Midbrain (tissue), 1 donor: ENCODE measurements around the gene SLC25A19.
A peak's percentile ranks its signal among the peaks of the same experiment; 100 is the strongest.
"Not testable (repeated sequence)": the region's sequence is repeated elsewhere in the genome, so short reads cannot be mapped to it uniquely, and the experiment has no call there.

Experiments used
- DNase-seq: peaks from one replicate; lab custom pipeline; 2025; lab: John Stamatoyannopoulos, UW

The SLC25A19 gene

DNA sequence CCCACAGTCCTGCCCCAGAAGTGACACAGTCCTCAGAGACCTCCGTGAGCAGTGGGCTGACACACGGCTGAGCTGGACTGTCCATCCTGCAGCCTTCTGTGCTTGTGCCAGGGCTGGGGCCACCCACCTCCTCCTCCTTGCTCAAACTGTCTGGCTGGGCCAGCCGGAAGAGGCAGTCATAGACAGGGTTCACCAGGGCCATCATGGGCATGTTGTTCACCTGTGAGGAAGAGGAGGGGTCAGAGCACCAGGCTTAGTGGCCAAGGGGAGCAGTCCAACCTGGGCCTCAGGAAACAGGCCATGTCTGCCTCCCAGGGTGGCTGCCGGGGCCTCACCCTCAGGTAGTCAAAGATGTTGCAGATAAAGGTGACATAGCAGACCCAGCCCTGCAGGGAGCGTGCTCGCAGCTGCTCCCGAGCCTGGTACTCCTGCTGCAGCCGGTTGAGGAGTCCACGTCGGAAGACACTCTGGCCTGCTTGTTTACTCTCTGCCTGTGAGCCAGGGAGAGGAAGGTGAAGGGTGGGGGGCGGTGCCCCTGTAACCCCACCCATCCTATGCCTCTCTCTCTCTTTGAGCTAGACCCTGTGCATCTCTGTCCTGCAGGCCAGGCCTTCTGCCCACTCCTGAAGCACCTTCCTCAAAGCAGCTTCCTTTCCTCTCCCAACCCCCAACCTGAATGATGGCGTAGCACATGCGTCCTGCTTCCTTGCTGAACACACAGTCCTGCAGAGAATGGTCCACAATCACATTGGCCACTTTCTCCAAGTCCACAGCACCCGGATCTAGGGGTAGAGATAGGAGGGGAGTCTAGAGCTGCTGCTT lies 21.6 kb downstream of the SLC25A19 start:
- DNase-seq: no peak

DNA sequence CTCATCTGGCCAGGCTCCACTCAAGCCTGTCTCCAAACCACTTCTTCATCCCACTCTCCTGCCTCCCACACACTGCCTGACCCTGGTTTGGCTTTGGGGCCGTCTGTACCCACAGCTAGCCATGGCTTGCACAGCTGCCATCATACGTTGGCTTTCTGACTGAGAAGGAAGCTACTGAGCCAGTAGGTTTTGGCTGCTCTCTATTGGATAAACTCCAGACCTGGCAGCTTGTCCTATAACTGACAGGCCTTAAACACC lies 22.2 kb downstream of the SLC25A19 start:
- no peak for DNase-seq

DNA sequence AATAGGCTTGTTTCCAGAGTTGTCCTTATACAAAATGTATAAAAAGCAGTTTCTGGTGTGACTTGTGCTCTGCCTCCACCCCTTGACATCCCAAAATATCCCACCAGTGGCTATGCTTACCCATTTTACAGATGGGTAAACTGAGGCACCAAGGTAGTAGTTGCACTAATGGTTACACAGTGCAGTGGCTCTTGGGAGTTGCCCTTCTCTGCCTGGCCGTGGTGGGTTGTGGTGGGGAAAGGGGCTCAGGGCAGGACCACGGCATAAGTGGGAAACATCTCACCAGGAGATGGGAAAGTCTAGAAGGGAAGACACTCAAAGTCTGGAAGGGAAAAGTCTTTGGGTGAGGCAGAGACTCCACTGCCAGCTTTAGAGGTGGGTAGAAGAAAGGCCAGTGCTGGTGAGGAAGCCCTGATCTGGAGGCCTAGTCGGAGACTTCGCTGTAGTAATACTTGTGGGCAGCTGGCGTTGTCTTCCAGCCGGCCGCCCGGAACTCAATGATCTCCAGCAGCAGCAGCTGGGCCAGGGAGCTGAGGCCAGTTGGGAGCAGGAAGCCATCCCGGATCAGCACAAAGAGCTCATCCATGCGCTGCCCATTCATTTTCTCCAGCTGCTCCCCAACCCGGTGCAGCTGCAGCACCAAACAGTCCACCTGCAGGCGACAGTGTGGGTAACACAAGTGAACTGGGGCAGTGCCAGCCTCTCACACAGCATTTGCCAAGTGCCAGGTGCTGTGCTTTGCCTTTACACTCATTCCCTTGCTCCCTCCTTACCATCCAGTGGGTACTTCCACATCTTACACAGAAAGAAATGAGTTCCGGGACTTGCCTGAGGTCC lies 22.7 kb downstream of the SLC25A19 start:
- no peak for DNase-seq

DNA sequence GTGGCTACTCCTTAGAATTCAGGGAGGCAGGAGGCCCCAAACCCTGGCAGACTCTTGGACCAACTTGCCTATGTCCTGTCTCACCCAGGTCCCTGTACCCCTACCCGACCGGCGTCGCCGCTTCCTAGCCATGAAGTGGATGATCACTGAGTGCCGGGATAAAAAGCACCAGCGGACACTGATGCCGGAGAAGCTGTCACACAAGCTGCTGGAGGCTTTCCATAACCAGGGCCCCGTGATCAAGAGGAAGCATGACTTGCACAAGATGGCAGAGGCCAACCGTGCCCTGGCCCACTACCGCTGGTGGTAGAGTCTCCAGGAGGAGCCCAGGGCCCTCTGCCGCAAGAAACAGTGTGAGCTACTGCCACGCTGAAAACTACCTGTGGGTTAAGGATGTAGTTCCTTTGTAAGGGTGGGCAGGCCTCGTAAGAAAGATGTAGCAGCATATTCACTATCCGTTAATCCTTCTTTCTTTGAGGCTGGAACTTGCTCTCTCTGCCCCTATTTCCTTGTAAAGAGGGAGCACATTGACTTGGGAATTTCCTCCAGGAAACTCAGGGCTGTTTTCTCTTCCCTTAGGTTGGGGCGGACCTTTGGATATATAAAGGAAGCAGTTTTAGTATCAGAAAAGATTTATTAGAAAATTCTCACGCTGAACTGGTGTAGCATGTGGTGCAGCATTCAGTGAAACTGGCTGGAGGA lies 23.5 kb downstream of the SLC25A19 start:
- DNase-seq: no peak

DNA sequence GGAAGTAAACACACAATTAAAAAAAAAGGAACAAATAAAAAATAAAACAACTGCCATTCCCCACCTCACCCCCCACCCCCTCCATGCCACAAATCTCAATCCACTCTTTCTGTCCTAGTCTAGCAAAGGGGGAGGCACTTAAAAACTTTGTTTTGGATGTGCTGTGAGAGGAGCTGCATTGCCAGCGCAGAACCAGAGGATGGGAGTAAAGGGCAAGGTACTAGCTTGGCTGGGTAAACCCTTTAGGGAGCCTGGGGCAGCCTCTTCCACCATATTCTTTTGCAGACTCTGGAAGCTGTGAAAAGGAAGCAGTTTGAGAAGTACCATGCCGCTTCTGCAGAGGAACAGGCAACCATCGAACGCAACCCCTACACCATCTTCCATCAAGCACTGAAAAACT lies 26.2 kb downstream of the SLC25A19 start:
- no peak for DNase-seq

DNA sequence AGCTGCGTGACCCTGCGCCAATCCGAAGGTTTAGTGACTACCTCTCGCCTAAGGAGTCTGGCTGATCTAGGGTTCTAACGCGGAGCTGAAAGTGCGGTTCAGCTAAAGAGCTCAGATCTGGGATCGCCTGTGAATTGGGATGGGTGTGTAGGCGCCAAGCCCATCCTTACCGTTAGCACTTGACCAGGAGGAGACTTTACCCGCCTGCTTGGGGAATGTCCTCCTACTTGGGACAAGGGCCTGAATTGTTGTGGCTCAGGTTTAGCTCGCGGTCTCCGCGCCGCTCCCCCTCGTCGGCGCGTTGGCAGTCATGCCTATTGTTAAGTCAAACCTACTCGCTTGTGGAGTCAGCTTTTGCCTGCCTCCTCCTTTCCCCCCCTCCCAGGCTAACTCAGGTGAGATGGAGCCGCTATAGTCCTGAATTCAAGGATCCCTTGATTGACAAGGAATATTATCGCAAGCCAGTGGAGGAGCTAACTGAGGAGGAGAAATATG lies 27.1 kb downstream of the SLC25A19 start:
- DNase-seq: no peak

DNA sequence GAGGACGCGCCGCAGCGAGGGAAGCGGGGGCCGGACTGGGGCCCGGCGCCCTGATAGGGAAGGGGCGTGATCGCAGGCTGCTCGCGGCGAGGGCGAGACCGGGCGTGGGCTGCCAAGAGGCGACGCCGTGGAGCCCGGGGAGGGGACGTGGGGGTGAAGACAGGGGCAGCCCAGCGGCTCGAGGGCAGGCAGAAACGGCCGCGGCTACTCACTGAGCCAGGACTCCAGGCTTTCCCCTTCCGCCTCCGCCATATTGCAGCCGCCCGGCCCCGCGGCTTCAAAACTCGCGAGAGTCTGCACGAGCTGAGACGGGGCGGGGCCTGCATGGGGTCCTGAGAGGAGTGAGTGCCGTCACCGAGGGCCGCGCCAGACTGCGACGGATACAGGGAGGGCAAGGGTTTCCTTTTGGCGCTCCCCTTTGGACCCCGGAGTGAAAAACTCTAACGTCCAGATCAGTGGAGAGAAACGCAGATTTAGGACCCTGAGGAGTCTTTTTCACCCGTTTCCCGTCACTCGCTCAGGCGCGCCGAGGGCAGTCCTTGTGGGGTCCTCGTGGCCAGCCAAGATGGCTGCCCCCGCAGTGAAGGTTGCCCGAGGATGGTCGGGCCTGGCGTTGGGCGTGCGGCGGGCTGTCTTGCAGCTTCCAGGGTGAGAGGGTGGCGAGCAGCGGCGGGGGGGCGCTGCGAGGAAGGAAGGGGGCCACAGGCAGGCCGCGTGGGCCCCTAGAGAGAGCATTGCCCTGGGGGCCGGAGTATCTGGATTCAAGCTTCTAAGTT lies 27.7 kb downstream of the SLC25A19 start, which contains the start of the genes GGA3 and MRPS7:
GGA3 (minus strand) TSS at position 271 of the 776 bp plus-strand sequence; CDS start at position 252, 19 bp downstream.
MRPS7 (plus strand) TSS at position 544 of the 776 bp plus-strand sequence; CDS start at position 566, 22 bp downstream.
- DNase-seq: peak; percentile 95

DNA sequence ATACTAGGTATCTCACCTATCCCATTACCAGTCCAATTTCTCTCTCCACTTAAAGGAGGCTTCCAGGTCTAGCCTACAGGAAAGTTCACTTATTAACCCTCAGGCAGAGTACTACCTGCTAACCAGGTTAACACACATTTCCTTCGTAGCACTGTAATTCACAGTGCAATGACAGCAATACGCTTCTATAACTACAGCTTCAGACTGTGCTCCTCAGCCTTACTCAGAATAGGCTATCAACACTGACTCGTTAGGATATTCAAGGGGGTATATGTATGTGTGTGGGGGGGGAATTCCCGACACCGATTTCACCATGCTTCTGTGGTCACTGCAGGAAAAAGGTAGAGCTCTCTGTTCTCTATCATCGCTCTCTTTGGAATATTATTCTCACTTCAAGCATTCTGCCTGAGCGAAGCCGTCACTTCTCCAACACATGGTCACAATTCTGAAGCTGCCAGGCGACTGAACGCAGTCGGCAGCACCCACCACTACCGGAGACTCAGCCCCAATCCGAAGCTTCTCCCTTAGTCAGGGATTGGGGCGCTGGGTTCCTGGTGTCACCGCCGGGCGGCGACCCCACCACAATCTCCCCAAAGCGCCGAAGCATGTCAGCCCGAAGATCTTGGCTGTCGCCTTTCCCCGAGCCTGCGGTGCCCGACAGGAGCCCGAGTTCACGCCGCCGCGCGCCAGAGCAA lies 28.4 kb downstream of the SLC25A19 start:
- no peak for DNase-seq

DNA sequence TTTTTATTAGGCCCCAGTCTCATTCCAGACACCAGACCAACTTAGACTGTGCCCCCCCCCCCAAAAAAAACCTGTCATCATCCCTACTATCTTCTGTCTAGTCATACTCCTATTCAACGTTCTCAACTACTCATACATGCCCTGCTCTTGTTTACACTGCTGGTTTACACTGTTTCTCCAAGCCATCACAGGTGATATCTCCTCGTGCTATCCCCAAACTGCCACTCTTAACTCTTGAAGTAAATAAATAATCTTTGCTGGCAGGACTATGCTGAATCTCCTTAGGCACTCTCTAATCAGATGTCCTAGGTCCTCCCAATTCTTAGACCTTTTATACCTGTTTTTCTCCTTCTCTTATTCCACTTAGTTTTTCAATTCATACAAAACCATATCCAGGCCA lies 32.0 kb downstream of the SLC25A19 start:
- not testable (repeated sequence) for DNase-seq

DNA sequence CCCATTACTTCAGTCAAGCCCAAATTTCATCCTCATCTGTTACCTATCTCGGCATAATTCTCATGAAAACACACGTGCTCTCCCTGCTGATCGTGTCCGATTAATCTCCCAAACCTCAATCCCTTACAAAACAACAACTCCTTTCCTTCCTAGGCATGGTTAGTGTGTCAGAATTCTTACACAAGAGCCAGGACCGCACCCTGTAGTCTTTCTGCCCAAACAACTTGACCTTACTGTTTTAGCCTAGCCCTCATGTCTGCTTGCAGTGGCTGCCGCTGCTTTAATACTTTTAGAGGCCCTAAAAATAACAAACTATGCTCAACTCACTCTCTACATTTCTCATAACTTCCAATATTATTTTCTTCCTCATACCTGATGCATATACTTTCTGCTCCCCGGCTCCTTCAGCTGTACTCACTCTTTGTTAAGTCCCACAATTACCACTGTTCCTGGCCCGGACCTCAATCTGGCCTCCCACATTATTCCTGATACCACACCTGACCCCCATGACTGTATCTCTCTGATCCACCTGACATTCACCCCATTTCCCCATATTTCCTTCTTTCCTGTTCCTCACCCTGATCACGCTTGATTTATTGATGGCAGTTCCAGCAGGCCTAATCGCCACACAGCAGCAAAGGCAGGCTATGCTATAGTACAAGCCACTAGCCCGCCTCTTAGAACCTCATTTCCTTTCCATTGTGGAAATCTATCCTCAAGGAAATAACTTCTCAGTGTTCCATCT lies 33.1 kb downstream of the SLC25A19 start:
- not testable (repeated sequence) for DNase-seq

DNA sequence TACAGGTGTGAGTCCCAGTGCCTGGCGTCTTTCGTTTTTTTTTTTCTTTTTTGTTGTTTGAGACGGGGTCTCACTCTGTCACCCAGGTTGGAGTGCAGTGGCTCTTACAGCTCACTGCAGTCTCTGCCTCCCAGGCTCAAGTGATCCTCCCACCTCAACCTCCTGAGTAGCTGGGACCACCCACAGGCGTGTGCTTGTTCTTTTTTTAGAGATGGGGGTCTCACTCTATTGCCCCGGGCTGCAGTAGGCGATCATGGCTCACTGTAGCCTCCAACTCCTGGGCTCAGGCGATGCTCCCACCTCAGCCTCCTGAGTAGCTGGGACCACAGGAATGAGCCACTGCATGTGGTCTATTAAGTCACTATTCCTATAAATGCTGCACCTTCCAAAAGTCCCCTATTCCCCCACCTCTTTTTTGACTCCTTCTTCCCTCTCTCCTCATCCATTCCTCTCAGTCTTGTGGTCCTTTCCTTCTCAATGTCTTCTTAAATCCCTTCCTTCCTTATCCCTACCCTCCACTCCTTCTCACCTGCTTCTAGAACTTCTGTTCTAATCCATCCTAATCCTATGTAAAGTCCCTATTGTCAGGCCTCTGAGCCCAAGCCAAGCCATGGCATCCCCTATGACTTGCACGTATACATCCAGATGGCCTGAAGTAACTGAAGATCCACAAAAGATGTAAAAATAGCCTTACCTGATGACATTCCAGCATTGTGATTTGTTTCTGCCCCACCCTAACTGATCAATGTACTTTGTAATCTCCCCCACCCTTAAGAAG lies 37.0 kb downstream of the SLC25A19 start:
- no peak for DNase-seq

DNA sequence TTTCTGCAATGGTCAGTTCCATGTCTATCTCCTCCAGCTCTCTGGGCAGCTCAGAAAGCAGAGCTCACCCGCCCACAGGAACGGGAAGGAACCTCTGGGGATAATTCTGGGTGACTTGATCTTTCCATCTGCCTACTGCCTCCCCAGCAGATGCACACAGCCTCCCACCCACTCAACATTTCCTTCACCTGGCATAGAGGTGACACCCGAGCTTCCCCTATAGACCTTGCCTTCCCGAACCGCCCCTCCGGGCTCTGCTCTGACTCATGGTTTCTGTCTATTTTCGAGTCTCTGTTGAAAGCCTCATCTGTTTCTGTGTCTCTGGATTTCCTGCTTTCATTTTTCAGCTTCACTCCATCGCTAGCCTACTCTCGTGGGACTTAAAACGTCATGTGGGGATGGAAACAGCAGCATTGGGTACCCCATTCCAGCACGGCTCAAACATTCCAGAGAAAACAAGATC lies 39.2 kb downstream of the SLC25A19 start:
- DNase-seq: no peak

DNA sequence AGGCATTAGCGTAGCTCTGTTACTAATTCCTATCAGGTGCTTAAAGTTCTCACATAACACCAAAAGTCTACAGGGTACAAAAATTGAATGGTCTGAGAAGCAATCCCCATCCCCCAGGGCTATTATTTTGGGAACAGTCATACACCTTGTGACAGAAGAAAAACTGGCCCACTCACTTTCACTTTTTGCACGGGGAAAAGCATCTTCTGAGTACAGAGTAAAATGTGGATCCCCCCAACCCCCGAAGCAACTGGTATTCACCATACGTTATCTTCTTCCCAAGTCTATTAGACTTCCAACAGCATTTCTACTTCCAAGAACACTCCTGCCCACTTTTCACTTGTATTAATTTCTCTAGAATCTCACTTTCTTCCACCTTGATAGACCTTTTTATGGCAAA lies 39.7 kb downstream of the SLC25A19 start:
- DNase-seq: no peak

DNA sequence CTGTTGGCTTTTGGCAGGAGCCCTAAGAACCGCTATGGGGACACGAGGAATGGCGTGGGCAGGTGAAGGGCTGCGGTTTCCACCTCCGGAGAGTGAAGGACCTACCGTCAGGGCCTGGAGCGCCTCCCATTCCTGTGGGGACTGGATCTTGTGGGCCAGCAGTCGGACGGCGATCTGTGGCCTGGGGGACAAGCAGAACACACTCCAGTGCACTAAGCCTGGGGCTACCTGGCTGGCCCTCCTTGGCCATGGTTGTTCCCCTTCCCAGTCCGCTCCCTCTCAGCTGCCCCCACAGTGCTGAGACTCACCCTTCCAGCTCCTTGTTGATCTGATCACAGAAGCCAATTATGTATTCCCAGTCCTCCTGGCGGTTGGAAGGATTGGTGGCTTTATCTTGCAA lies 42.8 kb downstream of the SLC25A19 start:
- DNase-seq: no peak

DNA sequence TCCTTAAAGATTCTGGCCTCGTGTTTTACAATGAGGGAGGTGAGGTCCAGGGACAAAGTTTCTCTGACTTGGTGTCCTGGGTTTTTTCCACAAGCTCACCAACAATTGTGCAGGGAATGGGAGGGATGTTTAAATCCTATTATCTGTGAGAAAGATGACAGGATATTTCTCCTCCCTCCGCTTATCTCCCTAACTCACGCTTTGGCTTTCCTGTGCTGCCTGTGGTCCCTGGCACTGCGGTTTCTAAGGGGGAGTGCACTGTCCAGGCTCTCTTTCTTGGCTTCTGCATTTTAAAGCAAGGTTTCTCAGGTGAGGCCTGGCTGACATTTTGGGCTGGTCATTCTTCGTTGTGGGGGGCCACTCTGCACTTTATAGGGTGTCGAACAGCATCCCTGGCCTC lies 44.2 kb downstream of the SLC25A19 start:
- DNase-seq: no peak

DNA sequence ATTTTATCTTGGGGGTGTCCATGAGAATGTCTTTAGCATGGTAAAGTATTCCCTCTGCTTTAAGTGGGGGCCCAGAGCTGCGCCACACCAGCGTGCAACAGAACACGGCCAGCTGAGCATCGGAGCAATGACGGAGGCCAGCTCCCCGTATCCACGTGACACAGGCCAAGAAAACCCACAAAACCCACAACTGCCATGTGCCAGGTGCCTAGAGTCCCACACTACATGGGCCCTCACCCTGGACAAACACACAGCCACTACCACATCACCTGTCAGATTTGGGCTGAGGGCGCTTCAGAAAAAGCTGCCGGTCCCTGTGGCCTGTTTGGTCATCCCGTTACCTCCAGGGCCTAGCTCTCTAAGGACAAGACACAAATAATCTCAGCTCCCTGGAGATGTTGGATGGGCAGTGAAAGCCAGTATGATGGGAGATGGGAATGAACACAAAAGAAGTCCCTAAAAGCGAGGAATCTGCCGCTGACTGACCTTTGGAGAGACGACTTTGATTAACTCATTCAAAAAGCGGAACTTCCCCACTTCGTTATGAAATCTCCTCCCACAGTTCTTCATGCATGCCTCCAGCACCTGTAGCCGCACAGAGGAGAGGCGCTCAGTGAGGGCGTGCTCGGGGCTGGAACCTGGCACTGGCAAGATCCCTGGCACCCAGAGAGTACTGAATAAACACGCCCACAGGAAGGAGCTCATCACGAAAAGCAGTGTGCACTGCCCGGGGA lies 44.9 kb downstream of the SLC25A19 start:
- no peak for DNase-seq

DNA sequence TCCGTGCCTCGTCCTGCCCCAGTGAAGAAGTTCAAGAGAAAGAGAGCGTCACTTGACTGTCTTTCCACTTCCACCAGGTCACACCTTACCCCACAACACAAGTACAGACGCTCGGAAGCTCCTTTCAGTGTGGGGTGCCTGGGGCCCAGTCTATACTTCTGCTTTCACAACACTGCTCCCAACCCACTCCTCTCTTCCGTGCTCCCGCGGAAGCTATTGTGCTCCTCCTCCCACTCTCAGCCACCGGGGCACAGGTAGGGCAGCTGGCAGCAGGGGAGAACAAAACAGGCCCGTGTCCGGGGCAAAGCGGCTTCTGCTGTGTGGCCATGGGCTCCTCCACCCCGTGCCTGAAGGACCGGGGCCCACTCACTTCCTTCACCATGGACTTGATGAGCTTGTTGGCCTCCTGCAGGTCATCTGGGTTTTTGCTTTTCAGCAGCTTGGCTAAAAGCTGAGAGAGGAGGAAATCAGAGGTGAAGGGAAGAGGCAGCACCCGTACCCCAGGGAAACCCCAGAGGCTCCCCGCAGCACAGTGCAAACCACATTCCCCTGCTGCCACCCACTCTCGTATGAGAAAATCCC lies 46.7 kb downstream of the SLC25A19 start:
- no peak for DNase-seq

DNA sequence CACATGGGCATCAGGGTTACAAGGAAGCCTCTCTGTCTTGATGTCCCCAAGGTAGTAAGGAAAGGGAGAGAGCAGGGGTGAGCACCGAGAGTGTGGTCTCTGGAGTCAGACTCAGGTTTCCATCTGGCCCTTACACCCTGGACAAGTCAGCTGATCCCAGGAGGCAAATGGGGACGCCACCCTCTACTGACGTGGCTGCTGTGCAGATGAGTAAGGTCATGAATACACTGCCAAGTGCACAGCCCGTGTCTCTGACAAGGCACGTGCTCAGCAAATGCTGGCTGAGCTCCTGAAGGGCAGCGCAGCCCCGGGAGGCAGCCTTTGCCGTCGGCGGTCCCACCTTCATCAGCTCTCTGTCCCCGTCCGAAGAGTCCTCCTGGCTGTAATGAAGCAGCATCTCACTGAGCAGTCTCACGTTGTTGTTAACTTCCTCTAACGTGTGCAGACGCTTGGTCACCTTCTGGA lies 47.2 kb downstream of the SLC25A19 start:
- DNase-seq: no peak
